Glutamatergic neuron (in vitro differentiated cells): ENCODE results near the gene GLTP. TPM values are rescaled to one million over a fixed set of nuclear protein-coding genes. Genes with fewer than 3 reads are reported as not detected.

Experiments
- DNase-seq: peaks from one replicate; pipeline ENCODE4 v3.0.0; 2022
- H3K27ac Mint-ChIP-seq: one replicate; pipeline ENCODE4 v1.8.0; 2020; ENCODE audit warnings: mild to moderate bottlenecking, mixed read lengths, inconsistent platforms; ENCODE audit not compliant: unreplicated experiment
- H3K27me3 Mint-ChIP-seq: one replicate; pipeline ENCODE4 v1.8.0; 2020; ENCODE audit warnings: mild to moderate bottlenecking, moderate library complexity, mixed read lengths, inconsistent platforms; ENCODE audit not compliant: unreplicated experiment
- H3K36me3 Mint-ChIP-seq: one replicate; pipeline ENCODE4 v1.8.0; 2020; ENCODE audit warnings: mild to moderate bottlenecking, mixed read lengths, inconsistent platforms; ENCODE audit not compliant: unreplicated experiment
- H3K4me1 Mint-ChIP-seq: one replicate; pipeline ENCODE4 v1.8.0; 2020; ENCODE audit warnings: mild to moderate bottlenecking, low read depth, mixed read lengths, inconsistent platforms; ENCODE audit not compliant: unreplicated experiment
- H3K4me3 Mint-ChIP-seq: one replicate; pipeline ENCODE4 v1.8.0; 2020; ENCODE audit warnings: mild to moderate bottlenecking, mixed read lengths, inconsistent platforms; ENCODE audit not compliant: unreplicated experiment
- H3K9me3 Mint-ChIP-seq: one replicate; pipeline ENCODE4 v1.8.0; 2020; ENCODE audit warnings: mild to moderate bottlenecking, moderate library complexity, mixed read lengths, inconsistent platforms; ENCODE audit not compliant: unreplicated experiment
- microRNA-seq: library from miRNA; unstranded; fragments of <30 nt; microRNA quantifications from one replicate; pipeline ENCODE4, GENCODE V29; 2020; ENCODE audit not compliant: unreplicated experiment
- total RNA-seq: library from RNA; stranded (reverse); fragmentation: NEBNext Ultra II Directional; extraction: Animal tissue kit (Norgen Biotek cat#: 25700); gene quantifications from one replicate; pipeline ENCODE4 v1.2.1, GENCODE V29; 2021; ENCODE audit not compliant: unreplicated experiment
- TF ChIP-seq, protein P1 (sequence below): fragments of 200-600 bp; sonication (generic); IDR thresholded peaks from one replicate; pipeline ENCODE4 v1.5.0; 2021; ENCODE audit not compliant: partially characterized antibody, unreplicated experiment

The GLTP gene
- total RNA-seq, 1 donor from 2014 or later: 22.6 TPM

DNA sequence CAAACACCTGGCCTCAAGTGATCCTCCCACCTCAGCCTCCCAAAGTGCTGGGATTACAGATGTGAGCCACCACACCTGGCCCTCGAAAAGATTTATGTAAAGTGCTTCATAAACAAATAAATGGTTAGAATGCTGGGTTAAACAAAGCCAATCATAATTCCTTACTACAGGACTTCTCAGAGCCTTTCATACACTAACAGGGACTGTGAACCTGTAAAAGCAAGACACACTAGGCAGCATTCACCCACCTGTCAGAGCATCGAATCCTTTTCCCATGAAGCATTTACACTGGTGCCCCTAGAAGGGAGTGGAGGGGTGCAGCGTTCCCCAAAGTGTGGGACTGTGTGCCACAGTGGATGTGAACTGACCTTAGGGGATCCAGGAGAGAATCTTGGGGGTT is 76.7 kb downstream of the GLTP start:
- TF ChIP-seq, protein P1, sequence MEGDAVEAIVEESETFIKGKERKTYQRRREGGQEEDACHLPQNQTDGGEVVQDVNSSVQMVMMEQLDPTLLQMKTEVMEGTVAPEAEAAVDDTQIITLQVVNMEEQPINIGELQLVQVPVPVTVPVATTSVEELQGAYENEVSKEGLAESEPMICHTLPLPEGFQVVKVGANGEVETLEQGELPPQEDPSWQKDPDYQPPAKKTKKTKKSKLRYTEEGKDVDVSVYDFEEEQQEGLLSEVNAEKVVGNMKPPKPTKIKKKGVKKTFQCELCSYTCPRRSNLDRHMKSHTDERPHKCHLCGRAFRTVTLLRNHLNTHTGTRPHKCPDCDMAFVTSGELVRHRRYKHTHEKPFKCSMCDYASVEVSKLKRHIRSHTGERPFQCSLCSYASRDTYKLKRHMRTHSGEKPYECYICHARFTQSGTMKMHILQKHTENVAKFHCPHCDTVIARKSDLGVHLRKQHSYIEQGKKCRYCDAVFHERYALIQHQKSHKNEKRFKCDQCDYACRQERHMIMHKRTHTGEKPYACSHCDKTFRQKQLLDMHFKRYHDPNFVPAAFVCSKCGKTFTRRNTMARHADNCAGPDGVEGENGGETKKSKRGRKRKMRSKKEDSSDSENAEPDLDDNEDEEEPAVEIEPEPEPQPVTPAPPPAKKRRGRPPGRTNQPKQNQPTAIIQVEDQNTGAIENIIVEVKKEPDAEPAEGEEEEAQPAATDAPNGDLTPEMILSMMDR: no peak
- Mint-ChIP-seq H3K27ac (no peak overlapping the region), H3K4me1 (no peaks in the 10 kb centered on the region)

DNA sequence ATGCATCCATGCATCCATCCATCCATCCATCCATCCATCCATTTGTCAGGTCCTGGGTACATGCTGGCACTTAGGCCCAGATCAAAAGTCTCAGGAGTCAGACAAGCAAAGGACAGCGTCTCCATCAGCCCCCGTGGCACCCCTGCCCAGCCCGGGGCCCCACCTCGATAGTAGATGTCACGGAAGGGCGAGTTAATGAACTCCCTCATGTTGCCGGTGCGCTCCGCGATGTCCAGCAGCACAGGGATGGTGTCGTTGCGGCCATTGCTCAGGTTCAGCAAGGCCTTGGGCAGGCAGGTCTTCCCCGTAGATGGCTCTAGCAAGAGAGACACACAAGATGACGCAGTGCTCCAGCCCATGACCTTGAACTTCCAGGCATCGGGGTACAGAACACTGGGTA is 77.5 kb downstream of the GLTP start:
- H3K9me3 Mint-ChIP-seq: no peaks in the 10 kb centered on the region
- H3K36me3 Mint-ChIP-seq: no peaks in the 10 kb centered on the region
- peaks cover 8% of the 10 kb centered on the region for H3K27me3 Mint-ChIP-seq
- H3K27ac Mint-ChIP-seq: no peak overlapping the region
- no peaks in the 10 kb centered on the region for H3K4me1 Mint-ChIP-seq
- H3K4me3 Mint-ChIP-seq: no peak overlapping the region
- no peak for DNase-seq
- TF ChIP-seq, protein P1: no peak

More for the DNA sequence above, 76.7 kb downstream of the GLTP start:
- no peaks in the 10 kb centered on the region for H3K36me3 Mint-ChIP-seq
- no peak for DNase-seq
- H3K9me3 Mint-ChIP-seq: no peaks in the 10 kb centered on the region
- peaks cover 4% of the 10 kb centered on the region for H3K27me3 Mint-ChIP-seq
- no peak overlapping the region for H3K4me3 Mint-ChIP-seq

Small RNA genes lying within 50 kb of the gene (microRNA-seq; reads per million reads assigned to microRNA genes)
- gene MIR4497: not detected

Other genes with a start within 250 kb of the GLTP start
- gene FAM222A, start 166.7 kb downstream of the GLTP start, total RNA-seq: 18.1 TPM
- gene TRPV4, start 47.1 kb downstream of the GLTP start, total RNA-seq: 0.17 TPM
- gene TCHP, start 19.7 kb upstream of the GLTP start, total RNA-seq: 31.7 TPM
- 54.9 TPM for gene GIT2, start 115.8 kb upstream of the GLTP start, total RNA-seq
- 139 TPM for gene ANKRD13A, start 118.9 kb upstream of the GLTP start, total RNA-seq
- gene C12orf76, start 168.0 kb upstream of the GLTP start, total RNA-seq: 43.3 TPM
- 27.6 TPM for gene IFT81, start 243.8 kb upstream of the GLTP start, total RNA-seq